ENCODE measurements around the gene LMO2. TPM values are rescaled to one million over a fixed set of nuclear protein-coding genes. Genes with fewer than 3 reads are reported as not detected.

Gene LMO2
- total RNA-seq, 1 donor: 28.4 TPM

Other genes starting within 250 kb of the LMO2 start
- gene C11orf91, start 191.2 kb downstream of the LMO2 start, total RNA-seq: not detected
- gene CD59, start 155.7 kb downstream of the LMO2 start, total RNA-seq: 14.9 TPM
- 93.9 TPM for gene FBXO3, start 117.6 kb downstream of the LMO2 start, total RNA-seq
- 140 TPM for gene CAPRIN1, start 159.7 kb upstream of the LMO2 start, total RNA-seq
- 21.2 TPM for gene NAT10, start 213.6 kb upstream of the LMO2 start, total RNA-seq

Measured in mononuclear cell (primary cell).